Muscle layer of colon (tissue), 2 donors: ENCODE results near the gene KRTAP6-3.

Experiments
- H3K27ac ChIP-seq: one replicate; pipeline ENCODE4 v1.7.0; 2013; ENCODE audit warnings: low read depth, mild to moderate bottlenecking, low read length, moderate library complexity
- H3K27me3 ChIP-seq, 2 donors: one replicate each; pipeline ENCODE4 v1.7.0; 2013; ENCODE audit warnings: low read length in 2 of 2, mild to moderate bottlenecking in 2 of 2; ENCODE audit not compliant: insufficient read depth in 2 of 2, control insufficient read depth in 1 of 2
- H3K36me3 ChIP-seq: one replicate; pipeline ENCODE4 v1.7.0; 2013; ENCODE audit warnings: mild to moderate bottlenecking, low read length; ENCODE audit not compliant: insufficient read depth
- H3K4me1 ChIP-seq: one replicate; pipeline ENCODE4 v1.7.0; 2013; ENCODE audit warnings: mild to moderate bottlenecking, low read length; ENCODE audit not compliant: insufficient read depth
- H3K4me3 ChIP-seq, 2 donors: one replicate each; pipeline ENCODE4 v1.7.0; 2013; ENCODE audit warnings: low read length in 2 of 2, low read depth in 1 of 2, mild to moderate bottlenecking in 1 of 2, moderate library complexity in 1 of 2
- H3K9ac ChIP-seq: one replicate; pipeline ENCODE4 v1.7.0; 2013; ENCODE audit warnings: low read length
- H3K9me3 ChIP-seq: one replicate; pipeline ENCODE4 v1.7.0; 2013; ENCODE audit warnings: mild to moderate bottlenecking, low read length
- donor health status: abdominal sarcoma.
- donor health status: Adenocarcinoma of cecum.

KRTAP6-3 gene

GRCh38 chr21:30590297-30590696 is 1.9 kb upstream of the KRTAP6-3 start, which contains the start of gene KRTAP22-2:
Gene KRTAP22-2 (minus strand): TSS chr21:30590397.
- Histone ChIP-seq H3K27ac (no peak within 1 kb of the TSS), H3K9ac (no peak within 1 kb of the TSS), H3K36me3 (no peaks in the 10 kb centered on the region), H3K27me3 (no peaks in the 10 kb centered on the region), H3K9me3 (no peaks in the 10 kb centered on the region), H3K4me1 (no peaks in the 10 kb centered on the region), H3K4me3 (no peak within 1 kb of the TSS)

- no peaks in the 10 kb centered on the region for H3K4me1 ChIP-seq
- no peak within 1 kb of the TSS for H3K27ac ChIP-seq
- H3K9me3 ChIP-seq, result no peaks in the 10 kb centered on the region
- H3K4me3 ChIP-seq, result no peak within 1 kb of the TSS
- H3K36me3 ChIP-seq, result no peaks in the 10 kb centered on the region
- no peak within 1 kb of the TSS for H3K9ac ChIP-seq
- H3K27me3 ChIP-seq, result no peaks in the 10 kb centered on the region
These were observed 6.6 kb downstream of the KRTAP6-3 start, which contains the start of gene KRTAP6-2 for GRCh38 chr21:30598802-30599201. Gene KRTAP6-2 (minus strand): TSS chr21:30598902. CDS start chr21:30598874, 28 bp downstream.

- Histone ChIP-seq H3K9me3 (no peaks in the 10 kb centered on the region), H3K4me3 (no peak within 1 kb of the TSS), H3K9ac (no peak within 1 kb of the TSS), H3K36me3 (no peaks in the 10 kb centered on the region), H3K27me3 (no peaks in the 10 kb centered on the region), H3K27ac (no peak within 1 kb of the TSS), H3K4me1 (no peaks in the 10 kb centered on the region)
These were observed 8.5 kb downstream of the KRTAP6-3 start, which contains the start of gene KRTAP22-1 for GRCh38 chr21:30600787-30601186. Gene KRTAP22-1 (plus strand): TSS chr21:30601087.

DNA sequence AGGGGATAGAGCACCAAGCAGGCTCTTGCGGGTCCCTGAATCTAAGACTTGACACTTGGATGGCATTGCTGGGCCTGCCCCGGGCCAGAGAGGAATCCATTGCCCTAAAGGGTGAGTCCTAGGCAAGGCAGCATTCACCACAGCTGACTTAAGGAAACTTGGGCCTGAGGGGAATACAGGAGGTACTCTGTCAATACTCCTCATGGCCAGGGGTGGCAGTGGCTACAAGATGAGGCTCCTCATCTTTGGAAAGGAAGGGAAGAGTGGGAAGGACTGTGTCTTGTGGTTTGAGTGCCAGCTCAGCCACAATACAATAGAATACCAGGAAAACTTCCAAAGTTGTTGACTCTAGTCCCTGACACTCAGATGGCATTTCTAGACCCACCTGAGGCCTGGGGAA is 13.7 kb downstream of the KRTAP6-3 start:
- Histone ChIP-seq H3K27ac (no peak overlapping the region), H3K9me3 (no peaks in the 10 kb centered on the region), H3K4me3 (no peak overlapping the region), H3K9ac (no peak overlapping the region), H3K27me3 (no peaks in the 10 kb centered on the region), H3K4me1 (no peaks in the 10 kb centered on the region), H3K36me3 (no peaks in the 10 kb centered on the region)

GRCh38 chr21:30612132-30612531 is 19.9 kb downstream of the KRTAP6-3 start:
- Histone ChIP-seq H3K36me3 (no peaks in the 10 kb centered on the region), H3K4me1 (no peaks in the 10 kb centered on the region), H3K27ac (no peak overlapping the region), H3K4me3 (no peak overlapping the region), H3K27me3 (no peaks in the 10 kb centered on the region), H3K9me3 (no peaks in the 10 kb centered on the region), H3K9ac (no peak overlapping the region)

GRCh38 chr21:30613836-30614235 is 21.6 kb downstream of the KRTAP6-3 start, which contains the start of gene KRTAP6-1:
Gene KRTAP6-1 (minus strand): TSS chr21:30613930. CDS start chr21:30613904, 26 bp downstream.
- H3K36me3 ChIP-seq, result no peaks in the 10 kb centered on the region
- H3K27me3 ChIP-seq, result no peaks in the 10 kb centered on the region
- no peak within 1 kb of the TSS for H3K27ac ChIP-seq
- H3K4me1 ChIP-seq, result no peaks in the 10 kb centered on the region
- no peaks in the 10 kb centered on the region for H3K9me3 ChIP-seq
- no peak within 1 kb of the TSS for H3K9ac ChIP-seq
- no peak within 1 kb of the TSS for H3K4me3 ChIP-seq

DNA sequence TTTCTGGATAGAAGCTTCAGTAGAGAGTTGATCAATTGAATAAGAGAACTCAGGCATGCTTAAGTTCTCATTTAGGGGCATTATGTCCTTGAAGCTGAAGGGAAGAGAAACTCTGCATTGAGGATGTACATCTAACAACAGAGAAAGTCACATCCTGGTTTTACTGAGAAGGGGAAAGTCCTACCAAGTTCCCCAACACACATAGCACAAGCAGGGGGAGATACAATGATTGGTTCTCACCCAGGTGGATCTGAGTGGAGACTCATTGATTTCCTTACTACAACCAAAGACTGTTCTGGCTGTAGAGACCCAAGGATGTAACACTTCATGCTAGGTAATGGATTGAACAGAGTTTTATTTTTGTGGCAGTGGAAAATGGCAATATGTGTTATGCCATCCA is 23.0 kb downstream of the KRTAP6-3 start:
- Histone ChIP-seq H3K4me3 (no peak overlapping the region), H3K9ac (no peak overlapping the region), H3K4me1 (no peaks in the 10 kb centered on the region), H3K9me3 (no peaks in the 10 kb centered on the region), H3K27ac (no peak overlapping the region), H3K27me3 (no peaks in the 10 kb centered on the region), H3K36me3 (no peaks in the 10 kb centered on the region)

- Histone ChIP-seq H3K4me3 (no peak within 1 kb of the TSS), H3K27me3 (no peaks in the 10 kb centered on the region), H3K9me3 (no peaks in the 10 kb centered on the region)
These were observed 23.9 kb downstream of the KRTAP6-3 start, which contains the start of gene KRTAP20-1 for GRCh38 chr21:30616125-30616524. Gene KRTAP20-1 (plus strand): TSS chr21:30616425. CDS start chr21:30616455, 30 bp downstream.

DNA sequence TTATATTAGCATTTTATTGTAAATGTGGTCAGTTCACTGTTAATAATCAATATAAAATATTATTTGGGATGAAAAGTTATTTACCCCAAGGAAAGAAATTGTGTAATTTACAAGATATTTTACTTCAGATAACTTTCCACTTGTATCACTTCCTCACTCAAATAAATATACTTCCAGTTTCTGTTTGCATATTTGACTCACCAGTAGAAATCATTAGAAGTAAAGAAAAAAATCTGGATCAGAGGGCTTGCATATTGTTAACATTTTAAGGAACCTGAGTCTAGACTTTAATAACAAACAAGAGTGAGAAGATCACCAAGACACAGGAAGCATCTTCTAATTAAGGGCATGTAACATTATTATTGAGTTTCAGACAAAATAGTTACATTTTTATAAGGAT is 27.8 kb downstream of the KRTAP6-3 start:
- H3K4me1 ChIP-seq, result no peaks in the 10 kb centered on the region
- no peak overlapping the region for H3K27ac ChIP-seq
- no peak overlapping the region for H3K4me3 ChIP-seq
- H3K27me3 ChIP-seq, result no peaks in the 10 kb centered on the region
- H3K9ac ChIP-seq, result no peak overlapping the region
- no peaks in the 10 kb centered on the region for H3K36me3 ChIP-seq
- no peaks in the 10 kb centered on the region for H3K9me3 ChIP-seq

More at GRCh38 chr21:30616125-30616524, 23.9 kb downstream of the KRTAP6-3 start, which contains the start of gene KRTAP20-1:
- Histone ChIP-seq H3K4me1 (no peaks in the 10 kb centered on the region), H3K36me3 (no peaks in the 10 kb centered on the region), H3K27ac (no peak within 1 kb of the TSS), H3K9ac (no peak within 1 kb of the TSS)

GRCh38 chr21:30620522-30620921 is 28.3 kb downstream of the KRTAP6-3 start, which contains the start of gene KRTAP20-4:
Gene KRTAP20-4 (plus strand): TSS chr21:30620627.
- Histone ChIP-seq H3K4me3 (no peak within 1 kb of the TSS), H3K27me3 (no peaks in the 10 kb centered on the region), H3K9me3 (no peaks in the 10 kb centered on the region), H3K27ac (no peak within 1 kb of the TSS), H3K9ac (no peak within 1 kb of the TSS), H3K4me1 (no peaks in the 10 kb centered on the region), H3K36me3 (no peaks in the 10 kb centered on the region)

DNA sequence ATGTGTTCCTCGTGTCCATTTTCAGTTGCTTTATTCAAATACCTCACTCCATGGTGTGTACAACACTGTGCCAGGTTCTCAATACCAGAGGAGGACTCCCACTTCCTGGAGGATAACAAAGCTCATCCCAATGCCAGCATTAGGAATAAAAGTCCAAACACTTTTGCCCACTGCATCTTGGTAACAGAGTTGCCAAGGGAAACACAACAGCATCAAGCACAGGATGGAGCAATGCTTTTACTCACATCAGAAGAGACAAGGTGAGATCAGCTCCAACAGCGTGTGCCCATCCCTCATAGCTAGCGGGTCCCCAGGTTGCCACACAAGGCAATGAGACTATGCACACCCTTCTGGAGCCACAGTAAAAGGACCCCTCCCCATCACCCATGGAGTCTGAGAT is 31.1 kb downstream of the KRTAP6-3 start:
- Histone ChIP-seq H3K27me3 (no peaks in the 10 kb centered on the region), H3K36me3 (no peaks in the 10 kb centered on the region), H3K4me1 (no peaks in the 10 kb centered on the region), H3K4me3 (no peak overlapping the region), H3K9ac (no peak overlapping the region), H3K9me3 (no peaks in the 10 kb centered on the region), H3K27ac (no peak overlapping the region)

- H3K9ac ChIP-seq, result no peak overlapping the region
- H3K36me3 ChIP-seq, result no peaks in the 10 kb centered on the region
- H3K9me3 ChIP-seq, result no peaks in the 10 kb centered on the region
- no peaks in the 10 kb centered on the region for H3K27me3 ChIP-seq
- peaks cover 5% of the 10 kb centered on the region for H3K4me1 ChIP-seq
- H3K4me3 ChIP-seq, result no peak overlapping the region
- H3K27ac ChIP-seq, result no peak overlapping the region
These were observed 33.4 kb downstream of the KRTAP6-3 start for GRCh38 chr21:30625449-30626165.
